Mononuclear cell (primary cell): ENCODE results near the gene TFB1M. TPM values are rescaled to one million over a fixed set of nuclear protein-coding genes. Genes with fewer than 3 reads are reported as not detected.
"Not testable (repeated sequence)": the region's sequence is repeated elsewhere in the genome, so short reads cannot be mapped to it uniquely, and the experiment has no call there.

Source experiments
- H3K27me3 ChIP-seq: 2 replicates; pipeline ENCODE4 v1.6.0; 2011; ENCODE audit warnings: low read length, control low read depth; ENCODE audit not compliant: insufficient read depth
- H3K4me1 ChIP-seq: 2 replicates; pipeline ENCODE4 v1.5.1; 2011; ENCODE audit warnings: mild to moderate bottlenecking, low read length, control low read depth; ENCODE audit not compliant: insufficient read depth
- H3K4me3 ChIP-seq: 2 replicates; pipeline ENCODE4 v1.5.1; 2011; ENCODE audit warnings: mild to moderate bottlenecking, low read length, moderate library complexity
- H3K9me3 ChIP-seq: 2 replicates; pipeline ENCODE4 v1.5.1; 2011; ENCODE audit warnings: low read depth, mild to moderate bottlenecking, control low read depth, low read length
- total RNA-seq: library from RNA; depleted of rRNA; stranded (reverse); fragments of >200 nt; gene quantifications from one replicate; pipeline ENCODE4 v1.2.3, GENCODE V29; 2012

Gene TFB1M
- total RNA-seq, 1 donor, result 7.3 TPM

- Histone ChIP-seq H3K4me1 (peaks cover 15% of the 10 kb centered on the region), H3K9me3 (no peaks in the 10 kb centered on the region), H3K4me3 (peak overlapping the region; percentile 25), H3K27me3 (no peaks in the 10 kb centered on the region)
Observed at GRCh38 chr6:155319902-155320301, 5.6 kb upstream of the TFB1M start.

GRCh38 chr6:155317186-155317585 is 2.9 kb upstream of the TFB1M start:
- H3K4me1 ChIP-seq, result peaks cover 15% of the 10 kb centered on the region
- H3K27me3 ChIP-seq, result no peaks in the 10 kb centered on the region
- no peaks in the 10 kb centered on the region for H3K9me3 ChIP-seq
- H3K4me3 ChIP-seq, result no peak overlapping the region

GRCh38 chr6:155316419-155316818 is 2.1 kb upstream of the TFB1M start:
- Histone ChIP-seq H3K4me3 (no peak overlapping the region), H3K27me3 (no peaks in the 10 kb centered on the region), H3K9me3 (no peaks in the 10 kb centered on the region), H3K4me1 (peaks cover 15% of the 10 kb centered on the region)

GRCh38 chr6:155315516-155315871 is 1.2 kb upstream of the TFB1M start:
- Histone ChIP-seq H3K4me3 (no peak overlapping the region), H3K27me3 (no peaks in the 10 kb centered on the region), H3K4me1 (peaks cover 15% of the 10 kb centered on the region)

GRCh38 chr6:155314773-155315515 is 660 bp upstream of the TFB1M start:
- Histone ChIP-seq H3K4me3 (peak overlapping the region; percentile 84), H3K27me3 (no peaks in the 10 kb centered on the region), H3K4me1 (peaks cover 9% of the 10 kb centered on the region), H3K9me3 (no peaks in the 10 kb centered on the region)

More at GRCh38 chr6:155315516-155315871, 1.2 kb upstream of the TFB1M start:
- H3K9me3 ChIP-seq, result no peaks in the 10 kb centered on the region

- no peaks in the 10 kb centered on the region for H3K27me3 ChIP-seq
- no peaks in the 10 kb centered on the region for H3K9me3 ChIP-seq
- H3K4me3 ChIP-seq, result peak overlapping the region; percentile 84
- peaks cover 4% of the 10 kb centered on the region for H3K4me1 ChIP-seq
Observed at GRCh38 chr6:155313602-155314091, 637 bp downstream of the TFB1M start.

- not testable (repeated sequence) for H3K27me3 ChIP-seq, H3K9me3 ChIP-seq, H3K4me1 ChIP-seq, H3K4me3 ChIP-seq
Observed at GRCh38 chr6:155312950-155313349, 1.3 kb downstream of the TFB1M start.

- H3K4me3 ChIP-seq, result no peak overlapping the region
- peaks cover 4% of the 10 kb centered on the region for H3K4me1 ChIP-seq
- no peaks in the 10 kb centered on the region for H3K27me3 ChIP-seq
Observed at GRCh38 chr6:155311583-155311982, 2.7 kb downstream of the TFB1M start.

GRCh38 chr6:155311086-155311485 is 3.2 kb downstream of the TFB1M start:
- Histone ChIP-seq H3K4me1 (peaks cover 4% of the 10 kb centered on the region), H3K4me3 (no peak overlapping the region), H3K9me3 (no peaks in the 10 kb centered on the region), H3K27me3 (no peaks in the 10 kb centered on the region)

More at GRCh38 chr6:155311583-155311982, 2.7 kb downstream of the TFB1M start:
- H3K9me3 ChIP-seq, result no peaks in the 10 kb centered on the region

- no peaks in the 10 kb centered on the region for H3K9me3 ChIP-seq
- H3K27me3 ChIP-seq, result no peaks in the 10 kb centered on the region
- H3K4me1 ChIP-seq, result peaks cover 3% of the 10 kb centered on the region
- no peak overlapping the region for H3K4me3 ChIP-seq
Observed at GRCh38 chr6:155310596-155310995, 3.7 kb downstream of the TFB1M start.

- Histone ChIP-seq H3K4me1 (no peaks in the 10 kb centered on the region), H3K27me3 (no peaks in the 10 kb centered on the region), H3K9me3 (no peaks in the 10 kb centered on the region), H3K4me3 (no peak overlapping the region)
Observed at GRCh38 chr6:155309150-155309549, 5.1 kb downstream of the TFB1M start.

- Histone ChIP-seq H3K4me1 (no peaks in the 10 kb centered on the region), H3K4me3 (no peak overlapping the region), H3K9me3 (no peaks in the 10 kb centered on the region), H3K27me3 (no peaks in the 10 kb centered on the region)
Observed at GRCh38 chr6:155306958-155307357, 7.3 kb downstream of the TFB1M start.

- no peaks in the 10 kb centered on the region for H3K4me1 ChIP-seq
- H3K4me3 ChIP-seq, result no peak overlapping the region
- H3K27me3 ChIP-seq, result no peaks in the 10 kb centered on the region
- no peaks in the 10 kb centered on the region for H3K9me3 ChIP-seq
Observed at GRCh38 chr6:155303361-155303870, 10.9 kb downstream of the TFB1M start.

GRCh38 chr6:155301867-155302266 is 12.4 kb downstream of the TFB1M start:
- no peaks in the 10 kb centered on the region for H3K9me3 ChIP-seq
- no peak overlapping the region for H3K4me3 ChIP-seq
- H3K4me1 ChIP-seq, result no peaks in the 10 kb centered on the region
- H3K27me3 ChIP-seq, result no peaks in the 10 kb centered on the region

- no peaks in the 10 kb centered on the region for H3K4me1 ChIP-seq
- no peaks in the 10 kb centered on the region for H3K27me3 ChIP-seq
- H3K9me3 ChIP-seq, result no peaks in the 10 kb centered on the region
- no peak overlapping the region for H3K4me3 ChIP-seq
Observed at GRCh38 chr6:155297669-155298068, 16.6 kb downstream of the TFB1M start.

GRCh38 chr6:155292711-155293110 is 21.6 kb downstream of the TFB1M start:
- H3K9me3 ChIP-seq, result no peaks in the 10 kb centered on the region
- H3K4me3 ChIP-seq, result no peak overlapping the region
- H3K27me3 ChIP-seq, result no peaks in the 10 kb centered on the region
- no peaks in the 10 kb centered on the region for H3K4me1 ChIP-seq
